DMS 273 treated with DMSO at 0.1 percent for 48 hours (cell line): ENCODE measurements around the gene CFAP97D1.

Experiments used
- DNase-seq: peaks from one replicate; lab custom pipeline; 2025; lab: John Stamatoyannopoulos, UW

The CFAP97D1 gene

DNA sequence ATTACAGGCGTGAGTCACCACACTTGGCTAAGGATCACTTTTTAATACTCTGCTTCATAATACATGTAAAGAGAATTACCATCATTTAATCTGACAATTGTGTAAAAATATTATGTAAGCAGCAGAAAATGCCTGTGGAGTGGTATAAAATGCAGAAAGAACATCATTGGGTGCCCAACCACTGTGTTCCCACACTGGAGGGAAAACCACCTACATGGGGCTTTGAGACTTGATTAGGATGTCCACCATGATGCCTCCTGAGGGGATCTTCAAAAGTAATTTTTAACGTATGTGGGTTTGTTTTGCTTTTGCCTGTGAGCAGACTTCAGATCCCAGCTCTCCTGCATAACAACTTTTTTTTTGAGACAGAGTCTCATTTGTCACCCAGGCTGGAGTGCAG lies 18.8 kb downstream of the CFAP97D1 start:
- no peak for DNase-seq

DNA sequence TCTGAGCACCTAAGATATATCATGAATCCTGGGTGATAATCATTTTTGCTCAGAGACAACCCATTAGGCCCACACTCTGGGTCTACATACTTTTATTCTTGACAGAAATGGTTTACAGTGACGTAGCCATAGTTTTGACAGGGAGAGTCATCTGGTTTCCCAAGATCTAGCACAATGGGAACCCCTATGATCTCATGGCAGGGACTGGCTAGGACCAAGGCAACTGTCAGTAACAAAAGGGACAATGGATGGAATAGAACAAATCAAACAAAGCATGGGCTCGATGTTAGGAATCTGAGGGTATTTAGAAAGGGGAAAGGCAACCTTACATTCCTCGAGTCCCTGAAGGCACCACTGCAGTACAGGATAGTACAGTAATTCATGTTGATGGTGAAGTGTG lies 20.5 kb downstream of the CFAP97D1 start:
- DNase-seq, result no peak

DNA sequence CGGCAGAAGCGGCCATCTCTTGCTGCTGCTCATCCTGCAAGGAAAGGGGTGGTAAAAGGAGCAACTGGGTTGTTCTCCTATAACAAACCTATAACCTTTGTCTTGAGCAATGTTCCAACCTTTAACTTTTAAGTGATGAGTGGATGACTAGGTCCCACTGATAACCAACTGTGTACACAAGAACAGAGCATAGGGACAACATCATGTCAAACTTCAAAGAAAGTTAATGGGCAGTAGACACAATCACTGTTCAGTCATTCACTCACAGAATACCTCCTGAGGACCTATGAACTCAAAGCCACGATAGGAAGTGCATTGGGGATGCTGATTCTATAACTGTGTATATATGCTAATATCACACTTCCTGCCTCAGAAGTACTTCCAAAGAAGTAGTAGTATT lies 21.6 kb downstream of the CFAP97D1 start:
- DNase-seq, result no peak

DNA sequence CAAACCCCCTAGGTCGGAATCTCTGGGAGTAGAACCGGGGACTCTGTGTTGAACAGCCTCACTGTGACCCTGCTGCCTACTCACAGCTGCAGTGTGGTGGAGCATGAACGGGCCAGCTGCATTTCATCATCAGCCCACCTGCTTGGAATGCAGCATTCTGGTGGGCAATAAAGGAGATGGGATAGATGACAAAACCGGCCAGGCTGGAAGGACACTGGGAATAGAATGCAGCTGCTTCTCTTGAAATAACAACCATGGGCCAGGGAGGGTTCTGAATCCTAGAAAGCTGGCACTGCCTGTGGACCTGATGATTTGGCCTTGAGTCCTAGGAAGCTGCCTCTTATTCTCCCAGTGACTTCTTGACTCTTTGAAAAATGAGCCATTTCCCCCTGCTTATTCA lies 23.5 kb downstream of the CFAP97D1 start:
- no peak for DNase-seq

DNA sequence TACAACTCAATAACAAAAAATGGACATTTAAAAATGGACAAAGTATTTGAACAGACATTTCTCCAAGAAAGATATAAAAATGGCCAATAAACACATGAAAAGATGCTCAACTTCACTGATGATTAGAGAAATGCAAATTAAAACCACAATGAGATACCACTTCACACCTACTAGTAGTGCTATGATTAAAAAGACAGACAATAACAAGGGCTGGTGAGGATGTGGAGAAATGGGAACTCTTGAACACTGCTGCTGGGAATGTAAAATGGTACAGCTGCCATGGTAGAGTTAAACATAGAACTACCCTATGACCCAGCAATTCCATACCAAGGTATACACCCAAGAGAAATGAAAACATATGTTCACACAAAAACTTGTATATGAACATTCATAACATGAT lies 24.9 kb downstream of the CFAP97D1 start:
- DNase-seq, result no peak

DNA sequence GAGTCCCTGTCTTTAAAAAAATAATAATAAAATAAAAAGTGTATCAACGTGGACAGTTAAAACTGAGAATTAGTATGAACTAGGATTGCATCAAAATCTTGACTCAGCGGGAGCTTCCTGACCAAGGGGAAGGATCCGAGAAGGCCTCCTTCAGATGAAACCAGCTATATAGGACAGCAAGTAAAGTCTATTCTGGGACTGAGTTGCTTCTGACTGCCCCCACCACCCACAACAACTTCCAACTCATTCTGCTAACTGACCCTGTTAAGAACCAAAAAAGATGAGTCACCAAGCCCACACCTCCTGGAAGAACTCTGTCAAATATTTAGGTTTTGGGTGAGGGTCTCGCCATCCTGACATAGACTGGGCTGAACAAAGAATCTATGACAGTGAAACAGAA lies 27.8 kb downstream of the CFAP97D1 start:
- no peak for DNase-seq

DNA sequence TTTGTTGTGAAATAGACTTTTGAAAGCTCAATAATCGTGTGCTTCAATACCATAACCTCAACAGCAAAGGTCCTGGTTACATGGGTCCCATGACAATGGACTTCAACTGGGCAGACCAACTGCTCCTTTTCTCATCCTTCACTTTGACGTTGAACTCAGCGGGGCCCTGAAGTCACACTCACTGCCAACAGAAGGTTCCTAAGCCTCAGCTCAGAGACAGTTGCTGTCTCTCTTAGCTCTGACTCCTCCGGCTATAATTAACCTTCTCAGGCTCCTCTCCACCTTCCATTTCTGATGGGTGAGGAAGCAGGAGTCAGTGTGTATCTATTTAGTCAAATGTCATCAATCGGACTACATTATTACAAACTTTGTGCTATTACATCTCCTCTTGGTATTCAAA lies 28.9 kb downstream of the CFAP97D1 start:
- no peak for DNase-seq

DNA sequence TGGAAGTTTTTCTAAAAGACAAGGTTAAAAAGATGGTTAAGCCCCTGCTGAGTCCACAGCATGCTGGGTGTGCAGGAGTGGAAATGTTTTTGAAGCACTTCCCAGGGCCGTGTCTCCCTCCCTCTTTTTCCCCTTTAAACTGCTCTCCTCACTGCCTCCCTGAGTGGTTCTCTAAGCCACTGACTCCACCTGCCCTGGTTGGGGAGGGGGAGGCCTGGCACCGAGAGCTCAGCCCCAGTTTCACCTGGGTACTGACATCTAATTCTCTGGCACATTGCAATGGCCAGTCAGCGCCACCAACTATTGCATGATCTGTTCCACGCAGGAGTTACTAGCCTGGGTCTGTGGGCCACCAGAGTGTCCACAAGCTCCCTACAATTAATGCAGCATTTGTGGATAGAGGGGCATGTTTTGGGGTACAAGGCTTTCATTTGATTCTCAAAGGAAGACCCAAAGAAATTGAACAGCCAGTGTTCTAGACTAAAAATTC lies 30.0 kb downstream of the CFAP97D1 start:
- DNase-seq, result no peak

DNA sequence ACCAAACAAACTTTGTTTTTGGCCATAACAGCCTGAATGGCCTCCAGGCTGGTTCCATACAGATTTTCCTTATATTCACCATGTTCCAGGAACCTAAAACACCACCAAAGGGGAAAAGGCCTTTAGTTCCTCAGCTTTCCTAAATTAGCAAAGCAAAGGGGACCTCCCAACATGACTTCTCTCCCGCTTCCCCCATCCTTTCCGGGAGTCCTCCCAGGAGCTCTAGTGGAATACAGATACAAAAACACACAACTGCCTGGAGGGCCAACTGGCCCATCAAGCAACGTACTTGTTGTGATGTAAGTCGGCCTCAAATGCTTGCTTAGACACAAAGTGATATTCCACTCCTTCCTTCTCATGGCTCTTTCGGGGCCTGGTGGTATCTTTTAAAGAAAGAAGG lies 30.6 kb downstream of the CFAP97D1 start:
- DNase-seq, result no peak

DNA sequence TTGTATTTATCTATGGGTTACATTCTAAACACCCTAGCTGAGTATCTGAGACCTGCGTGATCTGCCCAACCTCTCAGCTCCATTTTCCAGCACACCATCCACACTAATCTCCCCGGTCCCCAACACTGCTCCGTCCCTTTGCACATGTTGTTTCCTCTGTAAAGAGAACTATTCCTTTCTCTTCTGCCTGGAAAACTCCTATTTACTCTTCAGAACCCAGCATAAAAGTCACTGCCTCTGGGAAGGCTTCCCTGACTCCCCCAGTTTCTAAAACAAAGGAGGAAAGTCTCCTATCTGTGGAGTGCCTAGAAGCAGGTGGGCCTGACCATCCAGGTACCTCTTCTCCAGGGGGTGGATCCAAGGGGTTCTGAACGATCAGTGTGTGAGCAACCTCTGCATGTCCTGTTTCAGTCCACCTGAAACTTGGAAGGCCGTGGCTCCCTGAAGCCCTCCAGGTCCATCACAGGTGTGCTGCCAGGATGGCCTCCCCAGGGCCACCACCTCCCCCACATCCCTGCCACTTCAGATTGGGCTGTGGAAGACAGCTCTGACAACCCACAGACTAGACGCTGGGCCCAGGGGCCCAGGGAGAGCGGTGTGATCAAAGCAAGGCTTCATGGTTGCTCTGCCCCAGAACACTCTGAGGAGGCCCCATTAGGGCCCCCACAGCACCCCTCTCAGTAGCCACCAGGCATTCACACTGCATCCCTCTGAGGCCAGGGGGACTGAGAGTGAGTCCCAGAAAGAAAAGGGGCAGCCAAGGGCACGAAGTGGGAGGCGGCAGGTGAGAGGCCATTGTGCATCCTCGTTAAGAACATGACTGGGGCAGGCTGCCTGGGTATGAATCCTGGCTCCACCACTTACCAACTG lies 32.4 kb downstream of the CFAP97D1 start:
- DNase-seq, result no peak

DNA sequence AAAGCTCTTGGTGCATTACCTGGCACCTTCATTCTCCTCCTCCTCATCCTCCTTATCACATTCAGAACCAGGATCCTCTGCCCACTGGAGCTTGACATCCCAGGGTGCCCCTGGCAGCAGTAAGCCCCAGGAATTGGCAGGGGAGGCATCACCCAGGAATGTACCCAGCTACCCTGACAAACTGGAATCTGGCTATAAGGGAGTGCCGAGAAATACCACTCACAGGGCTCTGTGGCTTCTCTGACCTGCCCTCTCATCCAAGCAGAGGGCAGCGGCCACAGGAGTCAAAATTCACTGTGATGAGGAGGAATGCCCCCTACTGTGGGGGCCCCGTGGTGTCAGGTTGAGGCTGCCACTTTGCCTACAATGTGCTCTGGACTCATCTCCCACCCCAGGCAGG lies 33.2 kb downstream of the CFAP97D1 start:
- no peak for DNase-seq

DNA sequence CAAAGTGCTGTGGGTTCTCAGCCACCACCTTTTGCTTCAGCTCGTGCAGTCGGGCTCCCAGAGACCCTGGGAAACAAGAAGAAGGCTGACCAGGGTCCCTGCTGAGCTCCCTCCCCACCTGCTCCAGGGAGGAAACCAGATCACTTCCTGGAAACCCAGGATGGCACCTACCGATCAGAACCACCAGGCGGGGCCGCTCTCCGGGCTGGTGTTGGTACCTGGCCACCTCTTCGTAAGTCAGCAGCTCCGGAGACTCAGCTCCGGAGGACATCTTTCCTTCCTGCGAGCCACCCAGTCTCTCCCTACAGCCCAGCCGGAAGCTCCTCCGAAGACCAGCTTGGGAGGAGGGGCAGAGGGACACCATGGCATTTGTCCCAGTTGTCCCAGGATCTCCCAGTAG lies 33.8 kb downstream of the CFAP97D1 start:
- DNase-seq, result no peak

DNA sequence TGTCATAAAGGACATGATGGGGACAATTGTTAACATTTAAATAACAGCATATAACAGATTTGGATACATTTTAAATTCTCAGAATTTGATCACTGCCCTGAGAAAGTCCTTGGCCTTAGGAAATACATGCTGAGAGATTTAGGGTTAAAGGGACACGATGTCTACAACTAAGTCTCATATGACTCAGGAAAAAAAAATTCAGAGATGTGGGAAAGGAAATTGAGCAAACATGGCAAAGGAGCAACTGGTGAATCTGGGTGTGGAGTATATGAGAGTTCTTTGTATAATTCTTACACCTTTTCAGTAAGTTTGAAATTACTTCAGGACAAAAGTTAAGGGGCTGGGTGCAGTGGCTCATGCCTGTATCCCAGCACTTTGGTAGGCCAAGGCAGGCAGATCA lies 34.5 kb downstream of the CFAP97D1 start:
- no peak for DNase-seq

DNA sequence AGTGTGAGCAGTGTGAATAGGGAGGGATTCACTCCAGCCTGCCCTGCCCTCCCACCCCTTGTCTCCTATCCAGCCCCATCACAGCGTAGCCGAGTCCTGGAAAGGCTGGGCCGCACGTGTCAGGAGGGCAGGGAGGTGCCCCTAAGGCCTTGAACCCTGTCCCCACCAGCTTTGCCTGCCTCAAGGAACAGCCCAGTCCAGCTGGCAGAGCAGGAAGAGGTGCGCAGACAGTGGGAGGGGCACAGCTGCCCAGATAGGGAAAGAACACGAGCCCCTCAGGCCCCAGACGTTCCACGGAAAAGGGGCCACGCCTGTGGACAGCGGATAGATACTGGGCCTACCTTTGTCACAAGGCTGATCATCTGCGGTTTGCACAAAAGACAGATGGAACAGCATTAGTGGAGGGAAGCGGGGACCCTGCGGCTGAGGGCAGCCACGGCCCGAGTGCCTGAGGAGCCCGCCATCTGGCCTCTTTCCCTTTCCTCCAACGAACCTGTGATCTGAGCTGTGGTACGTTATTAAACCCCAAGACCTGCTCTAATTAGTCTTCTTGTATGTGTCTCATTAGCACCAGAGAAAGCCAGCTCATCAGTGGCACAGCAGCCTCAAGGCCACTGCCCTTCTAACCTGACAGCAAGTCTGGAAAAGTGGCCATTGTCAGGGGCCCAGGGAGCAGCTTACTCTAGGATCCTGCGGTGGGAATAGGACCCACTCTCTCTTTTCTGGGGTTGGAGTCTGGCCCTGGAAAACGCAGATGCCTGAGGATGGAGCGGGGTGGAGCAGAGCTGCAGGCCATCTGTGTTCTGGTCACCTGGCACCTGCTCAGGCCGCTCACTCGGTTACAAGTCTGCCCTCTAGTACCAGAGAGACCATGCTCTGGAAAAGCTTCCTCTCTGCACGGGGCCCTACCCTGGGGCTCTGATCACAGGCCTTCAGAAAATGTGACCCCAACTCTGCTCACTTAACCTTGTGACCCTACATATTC lies 36.4 kb downstream of the CFAP97D1 start:
- DNase-seq, result no peak

DNA sequence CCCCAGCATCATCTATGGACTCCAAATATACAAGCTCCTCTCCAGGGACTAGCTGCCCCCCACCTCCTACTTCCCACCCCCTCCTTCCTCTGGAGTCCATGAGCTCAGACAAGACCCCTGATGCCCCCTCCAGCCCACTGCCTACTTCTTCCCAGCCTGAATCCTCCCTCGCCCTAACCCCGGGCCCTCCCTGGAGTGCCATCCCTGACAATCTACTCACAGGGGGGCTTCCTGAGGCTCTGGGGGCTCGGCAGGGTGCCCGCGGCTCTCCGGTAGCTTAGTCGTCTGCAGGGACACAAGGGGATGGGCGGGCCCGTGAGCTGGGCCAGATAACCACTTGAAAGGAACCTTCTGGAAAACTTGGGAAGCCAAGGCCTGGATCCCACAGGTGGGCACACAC lies 37.6 kb downstream of the CFAP97D1 start:
- no peak for DNase-seq

DNA sequence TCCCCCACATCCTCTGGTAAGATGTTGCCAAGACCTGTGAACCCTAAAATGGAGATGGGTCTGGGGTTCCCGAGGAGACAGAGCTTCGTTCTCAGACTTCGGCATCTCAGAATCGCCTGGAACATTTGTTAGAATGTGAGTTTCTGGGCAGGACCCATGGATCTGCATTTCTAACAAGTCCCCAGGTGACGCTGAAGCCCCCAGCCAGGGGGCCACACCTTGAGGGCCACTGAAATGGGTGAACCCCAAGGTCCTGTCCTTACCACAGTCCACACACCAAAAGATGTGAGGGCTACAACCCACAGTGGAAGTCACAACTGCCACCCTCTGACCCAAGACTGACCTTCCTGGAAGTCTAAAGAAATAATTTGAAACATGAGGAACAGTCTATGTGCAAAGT lies 38.7 kb downstream of the CFAP97D1 start:
- DNase-seq, result no peak

DNA sequence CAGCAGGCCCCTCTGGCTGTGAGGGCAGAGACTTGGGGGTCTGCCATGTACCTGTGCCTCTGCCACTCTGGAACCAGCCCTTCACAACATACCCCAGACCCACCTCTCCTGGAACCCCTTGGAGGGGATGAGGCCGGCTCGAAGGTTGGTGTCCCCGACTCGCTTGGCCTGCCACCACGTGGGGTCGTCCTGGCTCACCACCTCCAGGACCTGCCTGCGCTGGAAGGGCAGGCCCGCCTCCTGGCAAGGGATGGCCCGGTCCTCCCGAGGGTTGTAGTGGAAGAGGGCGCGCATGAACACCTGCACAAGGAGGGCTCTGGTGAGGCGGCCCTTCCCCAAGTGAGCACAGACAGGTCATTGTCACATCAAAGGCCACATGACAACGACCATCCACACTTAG lies 40.5 kb downstream of the CFAP97D1 start:
- no peak for DNase-seq

DNA sequence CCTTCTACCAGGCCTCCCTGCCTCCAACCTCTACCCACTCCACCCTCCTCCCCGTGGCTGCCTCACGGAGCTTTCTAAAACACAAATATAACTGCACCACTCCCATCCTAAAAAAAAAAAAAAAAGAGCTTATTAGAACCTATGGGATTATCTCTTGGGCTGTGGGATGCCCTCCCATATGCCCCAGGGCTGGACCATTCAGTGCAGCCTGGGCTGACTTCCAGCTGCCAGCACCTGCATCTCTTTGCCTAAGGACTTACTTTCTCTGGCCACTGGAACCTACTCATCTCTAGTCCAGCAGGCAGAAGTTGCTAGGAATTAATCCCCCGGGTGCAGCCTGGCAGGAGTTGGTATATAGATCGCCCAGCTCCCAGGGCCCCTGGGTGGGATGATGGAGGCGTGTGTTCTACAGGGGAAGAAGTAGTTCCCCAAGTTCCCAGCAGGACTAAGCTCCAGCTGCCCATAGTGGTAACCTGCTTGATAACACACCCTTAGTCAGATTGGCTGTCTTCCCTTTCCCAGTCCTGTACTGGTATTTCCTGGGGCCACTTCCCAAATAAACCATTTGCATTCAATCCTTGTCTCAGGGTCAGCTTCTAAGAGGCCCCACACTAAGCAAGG lies 42.4 kb downstream of the CFAP97D1 start:
- no peak for DNase-seq

DNA sequence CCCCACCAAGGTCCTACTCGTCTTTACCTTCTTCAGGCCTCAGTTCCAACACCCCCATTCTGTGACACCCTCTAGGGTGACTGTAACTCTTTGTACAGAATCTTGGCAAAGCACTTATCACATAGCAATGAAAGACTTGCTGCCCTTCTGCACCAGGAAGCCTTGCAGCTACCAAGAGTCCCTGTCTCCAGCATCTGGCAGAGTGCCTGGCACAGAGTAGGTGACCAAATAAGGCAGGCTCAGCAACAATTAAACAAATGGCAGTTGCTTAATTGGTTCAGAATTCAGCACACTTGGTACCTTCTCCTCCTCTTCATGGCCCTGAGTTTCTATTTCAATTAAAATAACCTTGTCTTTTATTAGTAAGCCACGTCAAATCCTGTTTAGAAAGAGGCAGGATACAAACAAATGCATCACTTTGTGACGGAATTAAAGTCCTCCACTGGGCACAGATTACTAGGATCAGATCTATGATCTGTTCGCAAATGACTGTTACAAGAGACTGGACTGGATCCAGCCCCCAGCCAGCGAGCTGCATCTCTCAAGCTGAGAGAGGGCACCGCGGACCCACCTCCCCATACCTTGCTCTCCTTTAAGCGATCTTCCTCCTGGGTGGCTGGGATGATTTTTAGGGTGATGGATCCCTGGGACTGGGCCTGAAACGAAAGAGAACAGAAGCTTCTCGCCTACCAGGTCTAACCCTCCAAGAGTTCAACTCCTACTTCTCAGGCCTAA lies 43.3 kb downstream of the CFAP97D1 start:
- DNase-seq, result no peak

DNA sequence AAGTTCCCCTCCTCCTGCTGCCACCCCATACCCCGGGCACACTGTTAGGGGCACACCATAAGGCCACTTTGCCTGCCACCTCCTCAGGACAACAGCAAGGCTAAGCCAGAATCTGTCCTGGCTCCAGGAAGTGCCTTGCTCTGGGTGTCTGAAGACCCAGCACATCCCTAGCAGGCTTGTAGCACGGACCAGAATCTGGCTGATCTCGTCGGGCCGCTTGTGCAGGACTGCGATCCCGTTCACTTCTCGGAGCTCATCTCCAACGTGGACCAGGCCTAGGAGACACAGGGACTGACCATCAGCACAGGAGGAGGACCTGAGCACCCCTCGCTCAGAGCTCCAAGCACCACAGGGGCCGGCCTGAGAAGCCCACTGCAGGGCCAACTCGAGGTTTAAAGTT lies 45.3 kb downstream of the CFAP97D1 start:
- no peak for DNase-seq

DNA sequence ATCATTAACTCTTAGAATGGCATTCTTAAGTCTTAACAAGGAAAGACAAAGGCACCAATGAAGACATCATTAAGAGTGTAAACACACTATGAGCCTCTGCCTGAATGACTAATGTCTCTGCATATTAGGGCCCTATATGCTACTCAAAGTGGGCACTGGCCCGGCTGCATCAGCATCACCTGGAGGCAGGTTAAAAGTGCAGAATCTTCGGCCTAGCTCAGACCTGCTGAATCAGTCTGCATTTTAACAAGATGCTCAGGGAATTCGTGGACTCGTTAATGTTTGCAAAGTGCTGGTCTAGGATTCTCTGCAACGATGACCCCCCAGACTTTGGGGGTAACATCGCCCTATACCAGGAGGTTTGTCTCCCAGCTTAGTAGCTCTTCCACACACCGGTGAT lies 46.0 kb downstream of the CFAP97D1 start:
- DNase-seq, result no peak

DNA sequence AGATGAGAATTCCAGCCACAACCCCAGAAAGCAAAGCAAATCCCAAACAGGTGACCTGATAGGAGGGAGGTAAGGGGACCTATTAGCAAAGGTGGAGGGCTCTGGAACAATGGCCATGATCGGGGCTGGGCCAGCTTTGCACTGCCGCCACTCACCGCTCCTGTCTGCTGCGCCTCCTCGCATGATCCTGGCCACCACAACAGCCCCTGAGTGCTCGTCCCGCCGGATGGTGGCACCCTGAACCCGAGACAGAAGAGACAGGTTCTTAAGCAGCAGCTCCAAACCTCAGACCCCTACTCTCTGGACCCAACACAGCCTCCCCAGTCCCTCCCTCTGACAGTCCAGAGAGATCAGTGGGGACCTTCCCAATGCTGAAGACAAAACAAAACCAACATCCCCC lies 47.4 kb downstream of the CFAP97D1 start:
- no peak for DNase-seq
